ELR (cell line): Measurements from ENCODE around the gene CLPSL1.

Experiments used
- DNase-seq: peaks from one replicate; pipeline ENCODE4 v3.0.0-alpha.2; 2015; ENCODE audit warnings: low read depth

The CLPSL1 gene

DNA sequence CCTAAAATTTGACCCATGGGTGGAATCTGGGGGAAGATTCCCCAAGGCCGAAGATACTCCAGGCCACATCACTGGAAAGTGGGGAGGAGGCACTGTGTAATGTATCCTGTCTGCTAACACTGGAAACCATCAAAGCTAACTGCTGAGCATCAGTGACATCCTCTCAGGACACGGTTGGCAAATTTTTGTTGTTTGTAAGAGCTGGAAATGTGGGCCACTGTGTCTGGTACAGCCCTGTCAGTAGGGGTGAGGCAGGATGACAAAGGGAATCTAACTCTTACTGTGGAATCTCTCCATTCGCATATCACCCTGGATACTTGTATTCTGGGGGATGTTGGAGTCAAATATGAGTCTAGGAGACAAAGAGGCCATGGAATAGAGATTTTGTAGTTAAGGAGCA lies 21.4 kb upstream of the CLPSL1 start:
- DNase-seq, result no peak

DNA sequence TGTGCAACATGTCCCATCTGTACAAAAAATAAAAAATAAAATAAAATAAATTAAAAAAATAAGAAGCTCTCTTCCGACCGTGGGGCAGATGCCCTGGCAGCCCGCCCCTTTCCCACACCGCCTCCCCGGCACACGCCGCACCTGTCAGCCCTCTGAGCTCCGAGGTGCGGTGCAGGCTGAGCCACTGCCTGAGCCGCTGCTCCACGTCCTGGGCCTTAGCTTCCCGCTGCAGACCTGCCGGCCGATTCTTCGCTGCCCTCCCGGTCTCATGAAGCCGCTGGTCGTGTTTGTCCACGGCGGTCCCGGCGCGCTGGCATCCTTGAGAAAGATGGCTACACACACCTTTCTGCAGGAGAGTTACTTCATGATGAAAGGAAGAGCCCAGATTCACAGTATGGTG lies 15.1 kb upstream of the CLPSL1 start:
- DNase-seq, result no peak

DNA sequence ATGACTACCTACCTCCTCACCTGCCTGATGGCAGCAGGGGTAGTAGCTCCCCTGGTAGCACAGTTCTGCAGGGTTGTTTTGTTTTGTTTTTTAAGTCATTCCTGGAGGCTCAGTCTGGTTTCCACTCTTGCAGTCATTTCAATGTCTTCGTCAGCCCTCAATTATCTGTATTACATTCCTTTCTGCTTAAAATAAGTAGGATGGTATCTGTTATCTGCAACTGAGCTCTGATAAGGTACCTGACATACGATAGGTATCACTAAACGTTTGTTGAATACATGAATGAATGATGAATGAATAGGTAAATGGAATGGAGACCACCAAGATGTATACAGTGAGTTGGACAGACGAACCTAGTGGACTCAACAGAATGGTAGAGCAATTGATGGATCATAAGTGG lies 11.6 kb upstream of the CLPSL1 start:
- no peak for DNase-seq

DNA sequence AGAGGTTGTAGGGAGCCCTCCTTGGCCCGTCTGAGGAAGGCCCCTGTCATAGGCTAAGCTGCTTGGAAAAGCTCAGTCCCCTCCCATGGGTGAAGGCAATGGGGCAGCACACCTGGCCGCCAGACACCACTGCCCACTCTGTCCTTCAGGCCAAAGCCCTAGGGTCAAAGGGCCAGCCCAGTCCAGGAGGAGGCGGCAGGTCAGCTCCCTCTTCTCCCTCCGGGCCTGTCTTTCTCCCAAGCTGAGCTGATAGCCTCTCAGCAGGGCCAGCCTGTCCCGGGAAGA lies 9.5 kb upstream of the CLPSL1 start:
- no peak for DNase-seq

DNA sequence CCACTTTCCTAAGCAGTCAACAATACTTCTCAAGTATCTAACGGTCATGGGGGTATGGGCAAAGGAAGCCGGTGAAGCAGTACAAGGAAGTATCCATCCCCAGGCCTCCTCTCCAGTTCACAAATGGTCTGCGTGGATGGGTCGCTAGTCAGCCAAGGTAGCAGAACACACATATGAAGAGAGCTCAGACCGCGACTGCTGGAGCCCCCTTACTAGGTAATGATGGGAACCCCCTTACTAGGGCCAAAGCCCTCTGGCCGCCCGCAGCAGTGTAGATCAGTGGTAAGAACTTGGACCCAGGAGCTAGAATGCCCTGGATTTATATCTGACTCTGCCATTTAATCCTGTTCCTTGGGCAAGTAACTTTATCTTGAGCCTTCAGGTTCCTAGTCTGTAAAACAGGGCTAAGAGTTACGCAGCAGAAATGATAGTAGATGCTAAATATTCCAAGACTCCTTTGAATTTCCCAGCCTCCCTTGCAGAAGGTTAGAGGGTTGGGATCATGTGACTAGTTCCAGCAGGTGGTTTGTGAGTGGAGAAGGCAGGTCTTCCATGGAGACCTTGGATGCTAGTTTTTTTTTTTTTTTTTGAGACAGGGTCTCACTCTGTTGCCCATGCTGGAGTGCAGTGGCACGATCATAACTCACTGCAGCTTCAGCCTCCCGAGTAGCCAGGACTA lies 6.6 kb upstream of the CLPSL1 start:
- no peak for DNase-seq

DNA sequence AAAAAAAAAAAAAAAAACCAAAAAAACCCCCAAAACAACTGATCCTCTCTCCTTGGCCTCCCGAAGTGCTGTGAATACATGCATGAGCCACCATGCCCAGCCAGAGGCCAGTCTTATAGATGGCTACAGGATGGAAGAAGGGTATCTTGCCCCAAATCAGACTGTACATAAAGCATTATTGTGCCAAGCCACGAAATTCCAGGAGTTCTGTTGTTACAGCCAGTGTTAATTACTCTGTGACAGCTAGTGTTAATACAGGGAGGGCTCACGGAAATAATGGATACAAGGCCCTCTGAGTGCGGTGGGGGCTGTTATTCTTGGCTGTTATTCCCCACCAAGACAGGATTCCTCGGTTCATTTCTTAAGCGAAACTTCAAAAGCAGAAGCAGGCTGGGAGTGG lies 5.8 kb upstream of the CLPSL1 start:
- DNase-seq, result no peak

DNA sequence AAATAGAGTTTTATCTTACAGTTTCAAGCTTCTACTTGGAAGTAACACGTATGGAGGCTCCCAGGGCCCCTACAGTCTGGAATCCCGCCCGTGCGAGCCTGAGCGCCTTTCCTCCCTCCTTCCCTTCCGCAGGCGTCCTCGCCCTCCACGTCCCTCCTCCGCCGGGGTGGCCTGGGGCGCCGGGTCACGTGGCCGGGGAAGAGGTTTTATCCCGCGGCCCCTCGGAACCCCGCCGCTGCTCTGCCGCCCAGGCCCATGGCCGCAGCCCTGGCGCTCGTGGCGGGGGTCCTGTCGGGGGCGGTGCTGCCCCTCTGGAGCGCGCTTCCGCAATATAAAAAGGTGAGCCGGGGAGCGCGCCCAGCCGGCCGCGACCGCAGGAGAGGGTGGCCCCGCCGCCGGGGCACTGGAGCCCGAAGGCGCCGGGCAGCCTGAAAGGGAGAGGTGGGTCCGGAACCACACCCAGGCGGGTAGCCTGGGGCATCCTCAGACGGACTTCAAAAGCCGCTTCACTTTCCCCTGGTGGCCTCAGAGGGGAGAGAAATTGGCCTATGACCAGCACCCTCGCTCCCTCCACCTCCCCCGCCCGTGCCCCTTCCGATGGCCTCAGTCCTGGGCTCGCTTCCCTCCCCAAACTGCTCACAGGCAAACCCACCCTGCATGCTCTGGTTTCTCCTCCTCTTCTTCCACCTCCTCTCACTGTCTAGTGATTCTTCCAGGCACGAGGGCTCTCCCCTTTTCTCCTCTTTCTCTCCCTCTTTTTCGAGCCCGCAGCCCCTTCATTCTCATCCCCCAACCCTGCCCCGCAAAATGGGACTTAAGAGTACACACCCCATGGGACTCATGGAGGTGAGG lies 4.2 kb upstream of the CLPSL1 start, which contains the start of gene CLPSL2:
Gene CLPSL2 (plus strand): TSS at position 235 of the 852 bp plus-strand sequence. CDS start 21 bp downstream, at position 256.
- peak; percentile 34 for DNase-seq

DNA sequence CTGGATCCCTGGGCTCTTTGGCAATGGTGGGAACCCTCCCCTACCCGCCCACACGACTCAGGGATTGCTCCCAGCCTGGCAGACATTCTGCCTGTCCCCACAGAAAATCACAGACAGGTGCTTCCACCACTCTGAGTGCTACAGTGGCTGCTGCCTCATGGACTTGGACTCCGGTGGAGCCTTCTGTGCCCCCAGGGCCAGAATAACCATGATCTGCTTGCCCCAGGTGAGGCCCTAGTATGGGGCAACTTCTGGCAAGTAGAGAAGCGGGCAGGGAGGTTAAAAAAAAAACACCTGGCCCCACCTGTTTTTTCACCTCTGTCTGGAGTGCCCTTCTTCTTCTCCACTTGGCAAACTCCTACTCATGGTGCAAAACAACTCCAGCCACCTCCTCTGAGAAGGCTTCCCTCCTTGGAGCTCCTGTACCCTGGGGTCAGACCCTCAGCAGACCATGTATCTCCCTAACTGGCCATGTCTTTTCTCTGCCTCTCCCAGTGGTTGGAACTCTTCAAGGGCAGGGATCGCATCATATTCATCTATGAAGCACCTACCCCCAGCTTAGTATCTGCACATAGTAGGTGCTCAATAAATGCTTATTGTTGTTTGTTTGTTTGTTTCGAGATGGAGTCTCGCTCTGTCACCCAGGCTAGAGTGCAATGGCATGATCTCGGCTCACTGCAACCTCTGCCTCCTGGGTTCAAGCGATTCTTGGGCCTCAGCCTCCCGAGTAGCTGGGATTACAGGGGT lies 3.3 kb upstream of the CLPSL1 start:
- no peak for DNase-seq

DNA sequence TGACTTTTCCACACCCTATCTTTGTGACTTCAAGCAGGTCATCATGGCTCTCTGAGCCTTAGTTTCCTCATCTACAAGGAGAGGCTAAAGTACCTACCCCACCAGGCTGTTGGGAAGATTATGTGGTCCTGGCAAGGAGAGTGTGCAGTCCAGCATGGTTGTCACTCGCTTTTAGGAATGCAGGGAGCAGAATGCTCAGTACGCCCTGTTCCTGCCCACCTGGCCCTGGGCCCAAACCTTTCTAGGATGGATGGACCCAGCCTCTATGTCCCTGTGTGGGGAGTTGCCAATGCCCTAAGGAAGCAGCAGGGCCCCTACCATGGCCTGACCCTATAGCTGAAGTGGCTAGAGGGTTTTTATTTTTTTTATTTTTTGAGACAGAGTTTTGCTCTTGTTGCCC lies 2.4 kb upstream of the CLPSL1 start:
- DNase-seq, result no peak

DNA sequence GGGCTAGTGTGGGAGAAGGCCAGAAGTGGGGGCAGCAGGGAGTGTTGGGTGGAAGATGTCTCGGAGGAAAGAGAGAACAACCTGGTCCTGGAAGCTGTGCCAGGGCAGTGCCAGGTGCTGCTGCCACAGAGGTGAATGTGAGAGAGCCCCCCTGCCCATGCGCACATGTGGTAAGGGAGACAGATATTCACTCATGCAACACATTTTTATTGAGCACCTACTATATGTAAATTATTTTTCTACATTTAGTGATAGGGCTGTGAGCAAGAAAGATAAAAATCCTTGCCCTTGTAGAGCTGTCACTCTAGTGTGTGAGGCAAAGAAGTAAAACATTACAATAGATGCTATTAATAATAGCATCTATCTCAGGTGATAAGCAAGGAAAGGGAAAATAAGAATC lies 471 bp downstream of the CLPSL1 start:
- no peak for DNase-seq

DNA sequence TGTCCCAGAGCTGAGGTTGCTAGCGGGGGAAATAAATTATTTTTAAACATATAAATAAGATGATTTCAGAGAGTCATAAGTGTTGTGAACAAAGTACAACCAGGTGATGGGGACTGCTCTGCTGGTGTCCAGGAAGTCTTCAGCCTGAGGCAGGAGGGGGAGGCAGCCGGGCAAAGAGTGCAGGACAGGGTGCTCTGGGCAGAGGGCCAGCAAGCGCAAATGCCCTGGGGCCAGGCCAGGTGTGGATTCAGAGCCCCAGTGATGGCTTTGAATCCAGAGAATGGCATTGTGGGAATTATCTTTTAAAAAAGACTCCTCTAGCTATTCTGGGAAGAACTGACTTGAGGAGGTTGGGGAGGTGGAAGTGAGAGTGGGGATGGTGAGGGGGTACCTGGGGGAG lies 1.6 kb downstream of the CLPSL1 start:
- DNase-seq, result no peak

DNA sequence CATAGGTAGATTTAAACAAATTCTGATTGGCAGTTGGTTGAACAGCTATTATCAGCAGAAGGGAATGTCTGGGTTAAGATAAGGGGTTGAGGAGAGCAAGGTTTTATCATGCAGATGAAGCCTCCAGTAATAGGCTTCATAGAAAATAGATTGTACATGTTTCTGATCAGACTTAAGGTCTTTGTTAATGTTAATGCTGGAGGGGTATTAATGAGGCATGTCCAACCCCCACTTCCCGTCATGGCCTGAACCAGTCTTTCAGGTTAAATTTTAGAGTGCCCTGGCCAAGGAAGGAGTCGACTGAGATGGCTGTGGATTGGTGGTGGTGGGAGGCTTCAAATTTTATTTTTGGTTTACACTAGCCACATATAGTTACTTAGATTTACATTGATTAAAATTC lies 3.4 kb downstream of the CLPSL1 start:
- DNase-seq, result no peak

DNA sequence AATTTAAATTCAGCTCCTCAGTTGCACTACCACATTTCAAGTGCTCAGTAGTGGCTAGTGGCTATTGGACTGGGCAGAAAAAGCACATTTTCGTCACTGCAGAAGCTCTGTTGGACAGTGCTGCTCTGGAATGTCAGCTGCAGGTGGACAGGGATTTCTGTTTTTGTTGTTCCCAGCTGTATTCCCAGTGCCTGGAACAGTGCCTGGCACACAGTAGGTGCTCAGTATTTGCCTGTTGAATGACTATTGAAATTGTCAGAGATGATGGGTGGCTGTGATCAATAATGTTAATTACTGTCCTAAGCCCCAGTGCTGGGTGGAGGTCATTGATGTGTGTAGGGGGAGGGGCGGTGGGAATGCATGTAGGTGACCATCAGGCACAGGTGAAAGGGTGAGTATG lies 5.5 kb downstream of the CLPSL1 start:
- DNase-seq, result no peak

DNA sequence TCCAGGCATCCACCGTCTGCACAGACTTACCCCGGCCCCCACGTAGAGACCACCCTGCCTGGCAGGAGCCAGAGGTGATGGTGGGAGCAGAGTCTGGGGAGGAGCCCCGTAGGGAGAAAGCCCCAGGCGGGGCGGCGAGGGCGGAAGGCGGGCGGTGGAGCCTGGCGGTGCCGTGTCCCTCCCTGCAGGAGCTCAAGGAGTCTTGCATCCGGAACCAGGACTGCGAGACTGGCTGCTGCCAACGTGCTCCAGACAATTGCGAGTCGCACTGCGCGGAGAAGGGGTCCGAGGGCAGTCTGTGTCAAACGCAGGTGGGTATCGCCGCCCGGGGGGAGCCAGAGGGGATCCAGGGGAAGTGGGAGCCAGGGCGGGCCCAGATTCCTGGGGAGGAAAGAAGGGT lies 6.0 kb downstream of the CLPSL1 start:
- DNase-seq, result no peak

DNA sequence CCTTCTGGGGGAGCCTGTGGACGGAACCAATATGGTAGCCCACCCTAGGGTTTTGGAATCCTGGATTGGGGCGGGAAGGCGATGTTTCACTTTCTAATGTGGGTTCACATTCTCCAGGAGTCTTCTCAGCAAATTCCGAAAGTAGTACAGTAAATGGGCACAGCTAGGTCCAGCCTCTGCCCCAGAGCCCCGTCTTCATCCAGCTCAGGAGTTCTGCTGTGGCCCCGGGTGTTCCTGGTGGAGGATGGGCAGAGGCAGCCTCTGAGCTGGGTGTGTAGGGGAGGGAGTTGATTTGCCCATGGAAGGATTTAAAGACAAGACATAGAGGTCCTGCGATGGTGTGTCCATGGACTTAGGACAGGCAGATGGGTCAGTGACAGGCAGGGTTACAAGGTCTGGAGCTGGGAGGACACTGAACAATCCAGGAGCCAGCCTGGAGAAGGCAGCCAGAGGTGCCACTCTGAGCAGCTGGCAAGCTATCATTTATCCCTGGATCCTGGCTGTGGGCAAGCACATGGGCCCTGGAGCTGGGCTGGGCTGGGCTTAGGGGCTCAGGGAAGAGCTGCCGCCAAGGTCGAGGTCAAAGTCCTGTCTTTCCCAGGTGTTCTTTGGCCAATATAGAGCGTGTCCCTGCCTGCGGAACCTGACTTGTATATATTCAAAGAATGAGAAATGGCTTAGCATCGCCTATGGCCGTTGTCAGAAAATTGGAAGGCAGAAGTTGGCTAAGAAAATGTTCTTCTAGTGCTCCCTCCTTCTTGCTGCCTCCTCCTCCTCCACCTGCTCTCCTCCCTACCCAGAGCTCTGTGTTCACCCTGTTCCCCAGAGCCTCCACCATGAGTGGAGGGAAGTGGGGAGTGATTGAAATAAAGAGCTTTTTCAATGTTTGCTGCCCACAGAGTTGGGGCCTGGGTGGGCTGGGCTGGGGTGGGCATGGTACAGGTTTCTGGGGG lies 6.7 kb downstream of the CLPSL1 start:
- no peak for DNase-seq

DNA sequence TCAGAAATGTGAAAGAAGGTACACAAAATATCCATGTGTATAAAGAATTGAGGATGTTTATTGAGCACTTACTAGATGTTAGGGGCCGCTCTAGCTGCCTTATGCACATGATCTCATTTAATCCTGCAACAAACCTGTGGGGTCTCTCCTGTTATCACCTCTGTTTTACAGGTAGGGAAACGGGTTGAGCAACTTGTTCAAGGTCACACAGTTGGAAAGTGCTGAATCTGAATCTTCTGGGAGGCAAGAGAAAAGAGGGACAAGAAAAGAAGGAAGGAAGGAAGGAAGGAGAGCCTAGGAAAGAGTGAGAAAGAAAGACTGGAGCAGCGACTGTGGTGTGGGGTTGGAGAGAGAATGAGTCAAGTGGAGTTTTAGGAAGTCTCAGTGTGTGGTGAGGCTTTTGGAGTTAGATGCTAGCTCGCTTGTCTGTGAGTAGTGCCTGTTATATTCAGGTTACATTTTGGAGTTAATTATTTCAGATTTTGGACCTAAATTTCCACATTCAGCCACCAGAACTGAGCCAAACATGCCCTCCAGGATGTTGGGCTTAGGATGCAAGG lies 7.7 kb downstream of the CLPSL1 start:
- no peak for DNase-seq

DNA sequence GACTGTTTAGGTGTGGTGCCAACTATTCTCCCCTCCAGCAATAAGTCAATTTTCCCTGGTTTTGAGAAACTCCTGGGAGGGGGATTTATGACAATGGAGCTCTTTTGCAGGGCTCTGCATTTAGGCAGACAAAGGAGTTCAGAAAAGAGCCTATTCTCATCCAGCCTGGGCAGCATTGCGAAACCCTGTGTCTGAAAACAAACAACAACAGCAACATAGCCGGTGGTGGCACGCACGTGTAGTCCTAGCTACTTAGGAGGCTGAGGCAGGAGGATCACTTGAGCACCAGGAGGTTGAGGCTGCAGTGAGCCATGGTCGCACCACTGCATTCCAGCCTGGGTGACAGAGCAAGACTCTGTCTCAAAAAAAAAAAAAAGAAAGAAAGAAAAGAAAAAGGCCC lies 9.9 kb downstream of the CLPSL1 start:
- DNase-seq, result no peak

DNA sequence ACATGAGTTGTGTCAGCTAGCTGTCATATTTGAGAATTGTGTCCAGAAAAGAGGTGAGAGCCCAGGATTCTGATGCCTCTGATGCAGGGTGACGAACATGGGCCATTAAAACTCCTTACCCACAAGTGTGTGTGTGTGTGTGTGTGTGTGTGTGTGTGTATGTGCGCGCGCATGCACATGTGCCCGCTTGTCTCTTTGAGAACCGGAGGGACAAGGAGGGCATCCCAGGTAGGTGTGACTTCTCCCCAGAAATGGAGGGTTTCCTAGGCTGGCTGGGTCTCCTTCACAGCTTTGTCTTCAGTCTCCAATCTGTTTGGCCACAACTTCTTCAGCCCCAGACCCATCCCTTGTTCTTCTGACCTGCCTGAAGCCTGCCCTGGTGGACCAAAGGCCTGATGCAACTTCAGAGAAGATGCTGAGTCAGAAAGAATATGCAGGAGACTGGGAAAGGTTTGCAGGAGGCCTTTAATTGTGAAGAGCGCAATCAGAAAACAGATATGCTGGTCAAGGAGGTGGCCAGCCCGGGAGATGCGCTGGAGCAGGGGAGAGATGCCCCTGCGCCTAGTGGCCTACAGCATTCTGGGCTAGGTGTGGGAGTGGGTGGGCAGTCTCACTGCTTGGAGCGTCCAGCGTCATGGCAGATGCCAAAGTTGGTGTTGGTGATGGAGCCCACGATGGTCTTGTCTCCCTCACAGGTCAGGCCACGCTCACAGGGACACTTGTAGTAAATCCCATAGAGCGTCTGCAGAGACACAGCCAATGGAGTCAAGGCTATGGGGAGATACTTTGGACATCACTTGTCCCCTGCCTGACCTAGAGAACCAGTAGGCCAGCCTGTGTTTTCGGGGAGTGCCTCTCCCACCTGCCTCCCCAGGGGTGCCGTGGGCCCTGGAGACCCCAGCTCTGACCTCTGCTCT lies 14.0 kb downstream of the CLPSL1 start:
- DNase-seq, result peak; percentile 15

DNA sequence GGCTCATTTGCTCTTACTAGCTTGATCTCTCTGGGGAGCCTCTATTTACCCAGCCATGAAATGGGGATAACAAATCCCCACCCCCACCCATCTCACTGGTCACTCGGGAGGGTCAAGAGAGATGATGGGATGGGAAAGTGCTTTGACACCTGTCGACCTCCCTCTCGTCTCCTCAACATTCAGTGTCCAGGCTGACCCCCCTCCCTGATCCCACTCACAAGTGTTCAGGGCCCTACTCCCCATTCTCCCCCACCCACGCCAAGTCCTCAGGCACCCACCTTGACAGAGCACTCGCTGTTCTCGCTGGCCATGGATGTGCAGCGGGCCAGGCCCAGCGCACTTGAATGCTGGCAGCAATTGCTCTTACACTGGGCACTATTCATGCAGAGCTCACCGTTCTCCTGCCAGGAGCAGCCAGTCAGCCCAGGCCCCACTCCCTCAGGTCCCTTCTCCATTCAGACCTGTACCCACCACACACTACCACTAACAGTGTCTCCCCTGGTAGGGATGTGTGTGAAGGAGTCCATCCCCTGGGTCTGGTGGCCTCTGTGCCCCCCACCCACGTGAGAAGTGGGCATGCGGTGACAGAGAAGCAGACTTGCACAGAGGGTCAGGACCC lies 14.7 kb downstream of the CLPSL1 start:
- DNase-seq, result no peak

DNA sequence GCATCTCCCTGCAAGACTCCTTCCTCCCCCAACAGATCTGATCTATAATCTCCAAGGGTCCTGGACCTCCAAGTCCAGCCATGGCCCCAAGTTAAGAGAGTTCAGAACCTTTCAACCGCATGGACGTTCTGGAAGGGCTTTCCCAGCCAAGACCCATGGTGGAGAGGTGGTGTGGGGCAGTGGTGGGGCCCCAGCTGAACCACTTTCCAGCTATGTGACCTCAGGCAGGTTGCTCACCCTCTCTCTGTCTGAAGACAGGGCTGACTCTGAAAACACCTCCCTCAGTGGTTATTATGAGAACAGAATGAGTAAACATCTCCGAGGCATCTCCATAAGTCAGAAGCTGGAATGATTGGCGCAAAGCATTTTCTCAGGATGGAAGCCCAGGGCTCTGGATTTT lies 15.4 kb downstream of the CLPSL1 start:
- DNase-seq, result no peak
